Smooth muscle cell (in vitro differentiated cells): Measurements from ENCODE around the gene CYP2A7. TPM values are rescaled to one million over a fixed set of nuclear protein-coding genes. Genes with fewer than 3 reads are reported as not detected.
"Not testable (repeated sequence)": the region's sequence is repeated elsewhere in the genome, so short reads cannot be mapped to it uniquely, and the experiment has no call there.

Experiments
- DNase-seq: peaks from one replicate; lab custom pipeline; 2025; ENCODE audit not compliant: unreplicated experiment; lab: John Stamatoyannopoulos, UW
- H2AFZ ChIP-seq: fragments of 200-600 bp; sonication (generic); 2 replicates; pipeline ENCODE4 v1.6.0; 2016; ENCODE audit warnings: antibody characterized with exemption, low read depth, mild to moderate bottlenecking
- H3F3A ChIP-seq: fragments of 200-600 bp; sonication (generic); 2 replicates; pipeline ENCODE4 v1.6.0; 2017; ENCODE audit warnings: antibody characterized with exemption, low read depth
- H3K27ac ChIP-seq: fragments of 200-600 bp; sonication (generic); 2 replicates; pipeline ENCODE4 v1.5.1; 2016; ENCODE audit warnings: low read depth, mild to moderate bottlenecking
- H3K27me3 ChIP-seq: fragments of 200-600 bp; sonication (generic); 2 replicates; pipeline ENCODE4 v1.6.1; 2016; ENCODE audit warnings: low read depth, mild to moderate bottlenecking
- H3K36me3 ChIP-seq: fragments of 200-600 bp; sonication (generic); 2 replicates; pipeline ENCODE4 v1.5.1; 2016; ENCODE audit warnings: low read depth
- H3K4me1 ChIP-seq: fragments of 200-600 bp; sonication (generic); 2 replicates; pipeline ENCODE4 v1.5.1; 2016; ENCODE audit warnings: low read depth
- H3K4me2 ChIP-seq: fragments of 200-600 bp; sonication (generic); 2 replicates; pipeline ENCODE4 v1.6.0; 2016; ENCODE audit warnings: mild to moderate bottlenecking
- H3K4me3 ChIP-seq: fragments of 200-600 bp; sonication (generic); 2 replicates; pipeline ENCODE4 v1.5.1; 2016; ENCODE audit warnings: mild to moderate bottlenecking
- H3K79me2 ChIP-seq: fragments of 200-600 bp; sonication (generic); 2 replicates; pipeline ENCODE4 v1.6.0; 2016; ENCODE audit warnings: low read depth, mild to moderate bottlenecking
- H3K9ac ChIP-seq: fragments of 200-600 bp; sonication (generic); 2 replicates; pipeline ENCODE4 v1.6.0; 2016; ENCODE audit warnings: low read depth
- H3K9me3 ChIP-seq: fragments of 200-600 bp; sonication (generic); replicated peaks from 2 replicates; pipeline ENCODE4 v1.5.1; 2016; ENCODE audit warnings: low read depth
- H4K20me1 ChIP-seq: fragments of 200-600 bp; sonication (generic); 2 replicates; pipeline ENCODE4 v1.6.0; 2016; ENCODE audit warnings: low read depth
- CTCF ChIP-seq: fragments of 200-600 bp; sonication (generic); IDR thresholded peaks from 2 replicates; pipeline ENCODE4 v1.5.1; 2017; ENCODE audit warnings: borderline replicate concordance, mild to moderate bottlenecking, antibody characterized with exemption; ENCODE audit not compliant: insufficient read depth, poor library complexity, severe bottlenecking
- WGBS: methylation state at CpG from one replicate; pipeline ENCODE4 v1.1.7; 2016; ENCODE audit warnings: low lambda C conversion rate; 5-methylcytosine and 5-hydroxymethylcytosine counted together
- polyA plus RNA-seq: library from polyadenylated mRNA; unstranded; fragments of >200 nt; fragmentation: Nextera tagmentation; extraction: Ambion mirVana; gene quantifications from 2 replicates; pipeline ENCODE4 v1.2.1, GENCODE V29; 2016
- total RNA-seq: library from RNA; depleted of rRNA; stranded (reverse); fragments of >200 nt; gene quantifications from 2 replicates; pipeline ENCODE4 v1.2.3, GENCODE V29; 2014

CYP2A7 gene
- total and polyA plus RNA-seq, 2 experiments from 2014 or later: not detected

- Histone ChIP-seq H2AFZ (no peak overlapping the region), H3K4me1 (no peaks in the 10 kb centered on the region), H3K4me3 (no peak overlapping the region), H3K4me2 (no peak overlapping the region), H3K36me3 (no peaks in the 10 kb centered on the region), H4K20me1 (no peaks in the 10 kb centered on the region), H3K27ac (no peak overlapping the region), H3K79me2 (no peaks in the 10 kb centered on the region), H3K9ac (no peak overlapping the region), H3K27me3 (no peaks in the 10 kb centered on the region), H3F3A (peaks cover 14% of the 10 kb centered on the region), H3K9me3 (no peaks in the 10 kb centered on the region)
- DNase-seq: no peak
- WGBS: 94% methylated on average over 7 of the region's 7 CpGs
- no peak for TF ChIP-seq CTCF
Observed at GRCh38 chr19:40923934-40924391, 41.9 kb upstream of the CYP2A7 start.

DNA sequence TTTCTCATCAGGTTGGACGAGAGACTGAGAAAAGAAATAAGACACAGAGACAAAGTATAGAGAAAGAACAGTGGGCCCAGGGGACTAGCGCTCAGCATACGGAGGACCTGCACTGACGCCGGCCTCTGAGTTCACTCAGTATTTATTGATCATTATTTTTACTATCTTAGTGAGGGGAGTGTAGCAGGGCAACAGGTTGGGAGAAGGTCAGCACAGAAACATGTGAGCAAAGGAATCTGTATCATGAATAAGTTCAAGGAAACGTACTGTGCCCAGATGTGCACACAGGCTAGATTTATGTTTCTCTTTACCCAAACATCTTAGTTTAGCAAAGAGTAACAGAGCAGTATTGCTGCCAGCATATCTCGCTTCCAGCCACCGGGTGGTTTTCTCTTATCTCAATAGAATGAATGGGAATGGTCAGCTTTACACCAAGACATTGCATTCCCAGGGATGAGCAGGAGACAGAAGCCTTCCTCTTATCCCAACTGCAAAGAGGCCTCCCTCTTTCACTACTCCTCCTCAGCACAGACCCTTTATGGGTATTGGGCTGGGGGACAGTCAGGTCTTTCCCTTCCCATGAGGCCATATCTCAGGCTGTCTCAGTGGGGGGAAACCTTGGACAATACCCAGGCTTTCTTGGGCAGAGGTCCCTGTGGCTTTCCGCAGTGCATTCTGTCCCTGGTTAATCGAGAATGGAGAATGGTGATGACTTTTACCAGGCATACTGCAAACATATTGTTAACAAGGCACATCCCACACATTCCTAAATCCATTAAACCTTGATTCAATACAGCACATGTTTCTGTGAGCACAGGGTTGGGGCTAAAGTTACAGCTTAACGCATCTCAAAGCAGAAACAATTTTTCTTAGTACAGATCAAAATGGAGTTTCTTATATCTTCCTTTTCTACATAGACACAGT lies 40.5 kb upstream of the CYP2A7 start:
- H3K9me3 ChIP-seq, H3K27ac ChIP-seq, H2AFZ ChIP-seq, H3K36me3 ChIP-seq, H3K4me3 ChIP-seq, H3K9ac ChIP-seq, H3K27me3 ChIP-seq, DNase-seq, H4K20me1 ChIP-seq, H3K4me1 ChIP-seq, H3K79me2 ChIP-seq: not testable (repeated sequence)
- H3K4me2 ChIP-seq: peak overlapping the region; percentile 26
- WGBS: 48% methylated on average over 11 of the region's 11 CpGs
- H3F3A ChIP-seq: peaks cover 14% of the 10 kb centered on the region

- no peaks in the 10 kb centered on the region for H3K36me3 ChIP-seq
- H3K9me3 ChIP-seq: no peaks in the 10 kb centered on the region
- H3K4me1 ChIP-seq: no peaks in the 10 kb centered on the region
- H3K4me2 ChIP-seq: no peak overlapping the region
- H3F3A ChIP-seq: peaks cover 14% of the 10 kb centered on the region
- H2AFZ ChIP-seq: no peak overlapping the region
- H3K27me3 ChIP-seq: no peaks in the 10 kb centered on the region
- no peaks in the 10 kb centered on the region for H3K79me2 ChIP-seq
- no peak overlapping the region for H3K4me3 ChIP-seq
- 22% methylated on average over 9 of the region's 9 CpGs for WGBS
- TF ChIP-seq CTCF: no peak
- DNase-seq: peak; percentile 36
- H3K9ac ChIP-seq: no peak overlapping the region
- H4K20me1 ChIP-seq: no peaks in the 10 kb centered on the region
- peak overlapping the region; percentile 42 for H3K27ac ChIP-seq
Observed at GRCh38 chr19:40921005-40921897, 39.2 kb upstream of the CYP2A7 start.
